ENCODE results near the gene SLC17A3. TPM values are rescaled to one million over a fixed set of nuclear protein-coding genes. Genes with fewer than 3 reads are reported as not detected.
A peak's percentile ranks its signal among the peaks of the same experiment; 100 is the strongest.

Gene SLC17A3
- total RNA-seq, 4 donors from 2014 or later: not detected

DNA sequence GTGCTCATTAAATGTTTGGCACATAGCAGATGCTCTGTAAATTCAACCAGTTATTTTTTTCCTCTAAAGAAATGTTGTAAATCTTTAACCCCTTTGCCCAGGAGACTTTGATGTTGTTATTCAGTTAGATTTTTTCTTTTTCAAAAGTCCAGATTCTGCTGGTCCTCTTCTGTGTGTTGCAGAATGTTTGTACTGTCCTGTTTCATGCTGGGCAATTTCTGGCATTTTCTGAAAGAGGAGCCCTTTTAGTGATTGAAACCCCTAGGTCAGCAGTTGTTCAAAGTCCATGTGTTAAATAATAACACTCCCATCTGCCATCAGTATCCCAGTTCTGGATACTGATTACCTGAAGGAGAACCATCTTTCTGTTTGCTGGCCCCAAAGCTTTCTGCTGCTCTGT, 40.9 kb downstream of the SLC17A3 start:
- Histone ChIP-seq H3K4me3 (replicated peaks in 1 of 3) (no peak overlapping the region), H3K9me3 (no peaks in the 10 kb centered on the region), H3K4me1 (peaks cover 0 to 16% of the 10 kb centered on the region in 2 donors), H3K36me3 (no peaks in the 10 kb centered on the region), H3K27ac (no peak overlapping the region), H3K27me3 (no peaks in the 10 kb centered on the region)
- intact Hi-C loops (cut with DNase I): no loop called here
- no peak for DNase-seq
- no peak for TF ChIP-seq POLR2A (IDR thresholded peaks at IDR 0.05)
- TF ChIP-seq, protein P1, sequence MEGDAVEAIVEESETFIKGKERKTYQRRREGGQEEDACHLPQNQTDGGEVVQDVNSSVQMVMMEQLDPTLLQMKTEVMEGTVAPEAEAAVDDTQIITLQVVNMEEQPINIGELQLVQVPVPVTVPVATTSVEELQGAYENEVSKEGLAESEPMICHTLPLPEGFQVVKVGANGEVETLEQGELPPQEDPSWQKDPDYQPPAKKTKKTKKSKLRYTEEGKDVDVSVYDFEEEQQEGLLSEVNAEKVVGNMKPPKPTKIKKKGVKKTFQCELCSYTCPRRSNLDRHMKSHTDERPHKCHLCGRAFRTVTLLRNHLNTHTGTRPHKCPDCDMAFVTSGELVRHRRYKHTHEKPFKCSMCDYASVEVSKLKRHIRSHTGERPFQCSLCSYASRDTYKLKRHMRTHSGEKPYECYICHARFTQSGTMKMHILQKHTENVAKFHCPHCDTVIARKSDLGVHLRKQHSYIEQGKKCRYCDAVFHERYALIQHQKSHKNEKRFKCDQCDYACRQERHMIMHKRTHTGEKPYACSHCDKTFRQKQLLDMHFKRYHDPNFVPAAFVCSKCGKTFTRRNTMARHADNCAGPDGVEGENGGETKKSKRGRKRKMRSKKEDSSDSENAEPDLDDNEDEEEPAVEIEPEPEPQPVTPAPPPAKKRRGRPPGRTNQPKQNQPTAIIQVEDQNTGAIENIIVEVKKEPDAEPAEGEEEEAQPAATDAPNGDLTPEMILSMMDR (IDR thresholded peaks at IDR 0.05): no peak

DNA sequence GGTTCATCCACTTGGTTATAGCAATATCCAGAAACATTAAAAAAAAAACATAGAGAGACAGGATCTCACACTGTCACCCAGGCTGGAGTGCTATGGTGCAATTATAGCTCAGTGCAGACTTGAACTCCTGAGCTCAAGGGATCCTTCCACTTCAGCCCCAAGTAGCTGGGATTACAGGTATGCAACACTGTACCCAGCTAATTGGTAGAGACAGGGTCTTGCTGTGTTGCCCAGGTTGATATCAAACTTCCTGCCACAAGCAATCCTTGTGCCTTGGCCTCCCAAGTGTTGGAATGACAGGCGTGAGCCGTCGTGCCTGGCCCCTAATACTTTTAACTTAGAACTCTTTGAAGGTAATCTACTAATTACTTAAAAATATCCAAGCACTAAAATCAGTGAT, 41.4 kb downstream of the SLC17A3 start:
- Histone ChIP-seq H3K36me3 (no peaks in the 10 kb centered on the region), H3K4me1 (peaks cover 0 to 16% of the 10 kb centered on the region in 2 donors), H3K27me3 (no peaks in the 10 kb centered on the region), H3K4me3 (replicated peaks in 1 of 3) (no peak overlapping the region), H3K9me3 (no peaks in the 10 kb centered on the region), H3K27ac (peak overlapping the region in 1 of 3 donors; percentile 41)
- intact Hi-C loops (cut with DNase I): no loop called here
- TF ChIP-seq, protein P1 (IDR thresholded peaks at IDR 0.05): no peak
- TF ChIP-seq POLR2A (IDR thresholded peaks at IDR 0.05): no peak
- WGBS, 2 donors: 80 to 93% methylated on average over 3 of the region's 3 CpGs
- DNase-seq: no peak

DNA sequence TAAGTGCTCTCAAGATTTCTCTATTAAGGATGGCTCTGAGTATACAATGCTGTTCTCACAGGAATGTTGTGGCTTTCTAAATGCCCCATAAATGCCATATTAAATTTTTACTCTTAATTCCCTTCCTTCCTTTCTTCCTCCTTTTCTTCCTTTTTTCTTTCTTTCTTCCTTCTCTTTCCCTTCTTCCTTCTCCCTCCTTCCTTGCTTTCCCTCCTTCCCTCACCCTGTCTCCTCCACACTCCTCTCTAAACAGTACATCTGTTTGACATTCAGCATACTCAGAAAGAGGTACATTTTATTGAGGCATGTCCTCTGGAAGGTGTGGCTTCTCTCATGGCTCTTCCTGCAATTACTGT, 41.8 kb downstream of the SLC17A3 start:
- TF ChIP-seq POLR2A (IDR thresholded peaks at IDR 0.05): no peak
- TF ChIP-seq, protein P1 (IDR thresholded peaks at IDR 0.05): no peak
- intact Hi-C loops (cut with DNase I): no loop called here
- no peak for DNase-seq
- Histone ChIP-seq H3K4me3 (replicated peaks in 1 of 3) (no peak overlapping the region), H3K9me3 (no peaks in the 10 kb centered on the region), H3K27ac (peak overlapping the region in 1 of 3 donors; percentile 41), H3K4me1 (peaks cover 0 to 16% of the 10 kb centered on the region in 2 donors), H3K27me3 (no peaks in the 10 kb centered on the region), H3K36me3 (no peaks in the 10 kb centered on the region)

DNA sequence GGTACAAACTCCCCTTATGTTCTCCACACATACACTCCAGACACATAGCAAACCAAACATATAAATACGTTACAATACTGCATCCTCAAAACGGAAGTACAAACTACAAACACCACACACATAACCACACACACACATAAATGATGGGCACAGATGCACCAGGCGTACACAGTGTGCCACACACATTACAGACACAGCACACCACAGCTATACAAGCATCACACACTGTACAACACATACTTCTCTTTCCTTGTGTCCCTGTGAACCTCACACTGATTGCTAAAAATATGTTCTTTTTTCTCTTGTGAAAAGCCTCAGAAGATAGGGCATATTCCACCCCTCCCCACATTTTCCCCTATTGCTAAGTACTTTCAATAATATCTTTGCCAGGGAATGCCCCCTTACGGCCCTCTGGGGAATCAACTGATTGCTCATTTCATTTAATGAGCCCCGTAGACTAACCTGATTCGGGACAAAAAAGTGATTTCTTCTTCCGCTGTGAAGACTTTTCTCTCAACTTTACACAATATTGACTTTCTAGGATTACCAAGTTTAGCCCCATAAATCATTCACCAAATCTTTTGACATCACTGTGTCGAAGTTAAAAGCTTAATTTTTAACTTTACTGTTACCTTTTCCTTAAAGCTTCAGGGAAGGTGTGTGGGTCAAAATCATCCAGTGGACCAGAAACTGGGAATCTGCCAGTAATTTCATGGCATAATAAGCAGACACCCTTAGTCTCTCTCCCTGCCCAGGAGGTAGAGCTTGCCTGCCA, 42.3 kb downstream of the SLC17A3 start, which contains the start of gene SLC17A1:
SLC17A1 (minus strand) TSS at position 521 of the 775 bp plus-strand sequence. CDS start 1,495 bp downstream, outside the sequence.
- WGBS, 2 donors: 69 to 75% methylated on average over 8 of the region's 8 CpGs
- Histone ChIP-seq H3K36me3 (no peaks in the 10 kb centered on the region), H3K4me3 (replicated peaks in 1 of 3) (no peak within 1 kb of the TSS), H3K27me3 (no peaks in the 10 kb centered on the region), H3K9me3 (no peaks in the 10 kb centered on the region), H3K27ac (peak within 1 kb of the TSS in 1 of 3 donors; percentile 41), H3K4me1 (peaks cover 0 to 16% of the 10 kb centered on the region in 2 donors)
- intact Hi-C loops (cut with DNase I): no loop called here
- TF ChIP-seq POLR2A (IDR thresholded peaks at IDR 0.05): no peak
- TF ChIP-seq, protein P1 (IDR thresholded peaks at IDR 0.05): no peak
- DNase-seq: peak; percentile 43 to 47

DNA sequence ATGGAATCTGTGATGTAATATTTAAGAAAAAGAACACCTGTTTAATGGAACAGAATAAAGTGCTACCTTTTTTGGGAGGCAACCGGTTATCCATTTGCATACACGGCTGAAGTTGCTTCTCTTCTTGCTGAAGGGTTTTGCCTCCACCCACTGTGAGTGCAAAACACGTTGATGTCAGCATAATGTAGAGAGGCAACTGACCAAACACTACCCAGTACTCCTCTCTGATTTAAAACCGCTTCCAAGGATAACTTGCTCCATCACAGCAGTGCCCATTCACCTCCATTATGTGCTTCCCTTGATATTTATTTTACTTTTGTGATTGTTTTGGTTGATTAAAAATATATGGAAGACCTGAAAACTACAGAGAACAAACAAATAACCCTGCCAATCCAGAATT, 43.6 kb downstream of the SLC17A3 start:
- Histone ChIP-seq H3K4me1 (peaks cover 0 to 16% of the 10 kb centered on the region in 2 donors), H3K27ac (no peak overlapping the region), H3K27me3 (no peaks in the 10 kb centered on the region), H3K4me3 (replicated peaks in 1 of 3) (no peak overlapping the region), H3K9me3 (no peaks in the 10 kb centered on the region), H3K36me3 (no peaks in the 10 kb centered on the region)
- no peak for TF ChIP-seq POLR2A (IDR thresholded peaks at IDR 0.05)
- TF ChIP-seq, protein P1 (IDR thresholded peaks at IDR 0.05): no peak
- WGBS, 2 donors: 56 to 58% methylated on average over 4 of the region's 4 CpGs
- no peak for DNase-seq
- intact Hi-C loops (cut with DNase I): no loop called here
